ENCODE results near the gene NBAS.
"Not testable (repeated sequence)": the region's sequence is repeated elsewhere in the genome, so short reads cannot be mapped to it uniquely, and the experiment has no call there.

The NBAS gene

GRCh38 chr2:15456352-15456751 is 104.8 kb downstream of the NBAS start:
- FAIRE-seq: no peak

GRCh38 chr2:15450808-15451207 is 110.3 kb downstream of the NBAS start:
- FAIRE-seq: peak; percentile 65

- no peak for FAIRE-seq
Observed at GRCh38 chr2:15449556-15450236, 111.4 kb downstream of the NBAS start.

DNA sequence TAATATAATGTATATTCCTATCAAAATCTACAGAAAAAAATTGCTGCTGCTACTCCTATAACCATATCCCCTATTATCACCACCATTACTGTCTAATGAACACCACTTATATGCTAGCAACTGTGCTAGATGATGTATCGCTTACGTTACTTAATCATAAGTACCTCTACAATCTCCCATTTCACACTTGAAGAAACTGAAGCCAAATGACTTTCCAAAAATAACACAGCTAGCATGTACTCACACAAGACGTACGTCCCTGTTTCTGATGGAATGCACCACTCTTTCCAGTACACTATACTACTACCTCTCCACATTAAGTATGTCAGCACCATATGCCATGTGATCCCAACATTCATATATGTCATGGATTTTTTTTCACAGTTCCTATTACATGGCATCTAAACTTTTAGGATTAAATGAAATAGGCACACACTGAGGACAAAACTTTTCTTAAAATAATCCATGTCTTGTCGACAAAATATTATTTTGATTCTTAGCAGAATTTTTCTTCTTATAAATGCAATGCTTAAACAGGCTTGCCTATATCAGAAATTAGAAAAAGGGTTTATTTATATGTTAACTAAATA is 112.8 kb downstream of the NBAS start:
- FAIRE-seq: no peak

DNA sequence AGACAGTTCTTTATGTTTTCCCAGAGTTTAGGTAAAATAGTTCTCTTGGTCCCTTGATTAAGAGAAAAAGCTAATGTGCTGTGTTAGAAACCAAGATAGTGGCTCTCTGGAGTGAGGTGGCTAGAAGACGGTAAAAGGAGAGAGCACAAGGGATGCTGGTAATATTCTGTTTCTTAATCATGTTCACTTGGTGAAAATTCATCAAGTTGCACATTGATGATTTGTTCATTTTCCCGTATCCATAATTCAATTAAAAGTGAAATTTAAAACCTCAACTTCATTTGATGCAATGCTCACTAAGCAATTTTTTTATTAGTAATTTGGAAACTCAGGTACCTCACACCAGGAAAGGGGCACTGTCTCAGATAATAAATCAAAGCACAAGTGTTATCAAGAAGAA is 113.8 kb downstream of the NBAS start:
- no peak for FAIRE-seq

- no peak for FAIRE-seq
Observed at GRCh38 chr2:15446961-15447360, 114.2 kb downstream of the NBAS start.

GRCh38 chr2:15445891-15446562 is 115.1 kb downstream of the NBAS start:
- no peak for FAIRE-seq

DNA sequence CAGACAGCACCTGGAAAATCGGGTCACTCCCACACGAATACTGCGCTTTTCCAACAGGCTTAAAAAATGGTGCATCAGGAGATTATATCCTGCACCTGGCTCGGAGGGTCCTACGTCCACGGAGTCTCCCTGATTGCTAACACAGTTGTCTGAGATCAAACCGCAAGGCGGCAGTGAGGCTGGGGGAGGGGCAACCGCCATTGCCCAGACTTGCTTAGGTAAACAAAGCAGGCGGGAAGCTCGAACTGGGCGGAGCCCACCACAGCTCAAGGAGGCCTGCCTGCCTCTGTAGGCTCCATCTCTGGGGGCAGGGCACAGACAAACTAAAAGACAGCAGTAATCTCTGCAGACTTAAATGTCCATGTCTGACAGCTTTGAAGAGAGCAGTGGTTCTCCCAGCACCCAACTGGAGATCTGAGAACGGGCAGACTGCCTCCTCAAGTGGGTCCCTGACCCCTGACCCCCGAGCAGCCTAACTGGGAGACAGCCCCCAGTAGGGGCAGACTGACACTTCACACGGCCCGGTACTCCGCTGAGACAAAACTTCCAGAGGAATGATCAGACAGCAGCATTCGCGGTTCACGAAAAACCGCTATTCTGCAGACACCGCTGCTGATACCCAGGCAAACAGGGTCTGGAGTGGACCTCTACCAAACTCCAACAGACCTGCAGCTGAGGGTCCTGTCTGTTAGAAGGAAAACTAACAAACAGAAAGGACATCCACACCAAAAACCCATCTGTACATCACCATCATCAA is 121.2 kb downstream of the NBAS start:
- FAIRE-seq: not testable (repeated sequence)

DNA sequence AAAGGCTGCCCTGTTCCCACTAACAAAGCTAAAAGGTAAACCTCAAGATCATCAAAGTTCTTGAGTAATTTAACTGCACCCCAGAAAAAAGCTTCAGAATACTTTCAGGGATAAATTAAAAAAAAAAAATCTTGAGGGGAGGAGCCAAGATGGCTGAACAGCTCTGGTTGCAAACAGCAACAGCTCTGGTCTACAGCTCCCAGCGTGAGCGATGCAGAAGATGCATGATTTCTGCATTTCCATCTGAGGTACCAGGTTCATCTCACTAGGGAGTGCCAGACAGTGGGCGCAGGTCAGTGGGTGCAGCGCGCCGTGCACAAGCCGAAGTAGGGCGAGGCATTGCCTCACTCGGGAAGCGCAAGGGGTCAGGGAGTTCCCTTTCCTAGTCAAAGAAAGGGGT is 121.8 kb downstream of the NBAS start:
- not testable (repeated sequence) for FAIRE-seq

DNA sequence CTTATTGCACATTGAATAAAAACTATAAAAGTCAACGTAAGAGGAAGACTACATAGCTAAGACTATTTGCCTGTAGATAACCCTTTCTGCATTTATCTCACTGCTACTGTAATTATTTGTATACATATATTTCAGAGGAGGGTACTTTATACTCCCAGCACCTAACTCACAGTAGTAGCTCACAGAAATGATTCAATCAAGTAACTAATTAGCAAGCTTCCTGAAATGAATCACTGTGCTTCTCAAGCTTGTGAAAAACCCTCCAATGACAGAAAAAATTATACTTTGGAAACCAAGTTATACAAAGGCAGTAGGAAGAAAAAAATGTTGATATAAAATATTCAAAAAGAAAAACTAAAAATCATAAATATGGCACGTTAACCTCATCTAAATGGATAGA is 124.9 kb downstream of the NBAS start:
- FAIRE-seq: no peak

- no peak for FAIRE-seq
Observed at GRCh38 chr2:15435474-15435873, 125.7 kb downstream of the NBAS start.

DNA sequence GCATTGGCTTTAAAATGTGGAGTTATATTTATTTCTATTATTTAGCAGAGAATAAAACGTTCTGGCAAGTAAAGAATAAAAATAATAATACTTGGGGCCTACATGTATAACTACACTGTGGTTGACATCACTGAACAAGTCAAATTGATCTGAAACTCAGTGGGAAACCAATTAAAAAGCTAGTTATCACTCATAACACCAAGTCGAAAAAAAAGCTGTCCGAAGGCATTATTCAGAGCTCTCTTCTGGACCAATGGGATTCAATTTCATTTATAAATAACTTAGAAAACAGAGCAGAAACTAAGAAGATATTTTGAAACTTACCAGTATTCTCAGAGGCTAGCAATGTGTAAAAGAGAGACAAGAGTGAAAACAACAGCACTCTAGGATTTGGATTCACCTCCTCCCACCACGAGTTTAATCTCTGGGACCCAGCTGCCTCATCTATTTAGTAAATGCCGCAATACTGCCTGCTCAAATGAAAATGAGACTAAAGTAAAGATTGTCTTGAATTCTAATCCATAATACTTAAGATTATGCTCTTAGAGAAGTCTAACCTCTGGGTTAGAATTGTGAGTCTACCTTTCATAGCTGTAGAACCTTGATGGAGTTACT is 128.4 kb downstream of the NBAS start:
- no peak for FAIRE-seq

DNA sequence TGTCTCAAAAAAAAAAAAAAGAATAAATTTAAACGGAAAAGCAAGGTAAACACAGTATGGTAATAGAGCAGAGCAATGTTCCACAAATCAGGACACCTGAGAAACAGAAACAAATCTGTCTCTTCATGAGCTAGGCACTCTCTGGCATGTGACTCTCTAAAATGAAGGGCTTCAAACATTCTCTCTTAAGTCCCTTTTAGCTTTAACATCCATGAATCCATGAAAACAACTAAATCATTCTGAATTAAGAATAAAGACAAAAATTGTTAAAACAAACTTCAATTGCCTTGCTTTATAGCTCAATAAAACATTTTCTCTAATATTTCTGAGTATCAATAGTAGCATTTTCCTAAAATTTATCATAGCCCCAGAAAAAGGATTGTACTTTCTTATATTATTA is 132.1 kb downstream of the NBAS start:
- FAIRE-seq: no peak

GRCh38 chr2:15427987-15428386 is 133.1 kb downstream of the NBAS start:
- FAIRE-seq: no peak

DNA sequence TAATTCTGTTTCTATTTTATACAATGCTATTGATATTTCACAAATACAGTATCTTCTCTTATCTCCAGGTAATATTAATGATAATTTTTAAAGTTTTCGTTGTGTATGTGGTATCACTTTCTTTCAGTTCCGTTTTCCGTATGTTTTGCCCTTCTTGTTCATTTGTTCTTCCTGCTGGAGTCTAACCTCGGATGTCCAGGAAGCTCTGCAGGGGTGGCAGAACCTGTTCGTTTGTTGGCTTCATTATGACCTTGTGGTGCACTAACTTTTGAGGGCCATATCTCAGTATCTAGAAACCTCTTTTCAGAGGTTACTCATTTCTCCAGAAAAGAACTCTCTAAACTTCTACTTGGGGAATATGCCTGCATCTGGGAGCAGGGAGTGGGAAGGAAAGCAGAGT is 134.5 kb downstream of the NBAS start:
- no peak for FAIRE-seq

DNA sequence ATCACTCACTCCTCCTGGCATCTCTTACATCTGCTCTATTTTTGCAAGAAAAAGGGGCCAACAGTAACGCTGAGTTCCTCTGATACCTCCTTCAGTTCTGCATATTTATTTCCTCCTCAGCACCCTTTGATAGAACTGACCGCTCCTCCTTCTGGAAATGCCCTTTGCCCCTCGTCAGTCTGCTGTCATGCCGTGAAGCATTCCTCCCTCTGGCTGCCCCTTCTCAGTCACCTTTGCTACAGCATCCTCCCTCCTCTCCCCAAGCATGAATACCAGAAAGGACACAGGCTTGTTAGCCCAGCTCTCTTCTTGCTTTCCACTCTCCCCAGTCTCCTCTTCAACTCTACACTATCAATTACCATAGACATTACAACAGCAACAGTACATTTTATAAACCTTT is 135.4 kb downstream of the NBAS start:
- no peak for FAIRE-seq

DNA sequence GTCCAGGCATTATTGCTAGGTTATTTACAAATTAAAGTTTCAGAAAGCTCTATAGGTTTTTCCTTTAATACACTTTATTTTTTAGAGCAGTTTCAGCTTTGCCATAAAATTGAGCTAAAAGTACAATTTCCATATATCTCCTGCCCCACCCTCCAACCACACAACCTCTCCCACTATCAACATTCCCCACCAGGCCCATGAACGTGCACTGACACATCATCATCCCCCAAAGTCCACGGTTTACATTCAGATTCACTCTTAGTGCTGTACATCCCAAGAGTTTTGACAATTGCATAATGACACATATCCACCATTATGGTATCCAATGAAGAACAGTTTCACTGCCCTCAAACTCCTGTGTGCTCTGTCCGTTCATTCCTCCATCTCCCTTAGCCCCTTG is 139.4 kb downstream of the NBAS start:
- FAIRE-seq: no peak

DNA sequence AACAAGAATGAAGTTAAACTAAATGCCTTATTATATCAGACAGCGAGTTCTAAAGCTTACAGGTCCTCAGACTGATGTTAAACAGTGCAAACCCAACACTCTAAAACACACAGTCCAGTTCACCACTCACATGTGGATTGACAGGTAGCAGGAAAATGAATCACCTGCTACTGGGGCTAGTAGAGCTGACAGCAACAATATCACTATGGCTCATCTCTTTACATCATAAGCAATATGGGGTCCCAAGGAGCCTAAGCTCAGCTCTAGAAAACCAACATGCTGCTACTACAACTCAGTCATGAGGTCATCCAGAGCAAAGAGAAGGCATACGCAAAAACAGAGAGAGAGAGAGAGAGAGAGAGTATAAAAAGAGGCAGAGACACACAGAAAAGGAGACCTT is 145.4 kb downstream of the NBAS start:
- FAIRE-seq: no peak

GRCh38 chr2:15412779-15413178 is 148.4 kb downstream of the NBAS start:
- FAIRE-seq: no peak

- no peak for FAIRE-seq
Observed at GRCh38 chr2:15412309-15412708, 148.8 kb downstream of the NBAS start.

- no peak for FAIRE-seq
Observed at GRCh38 chr2:15410884-15411283, 150.2 kb downstream of the NBAS start.

DNA sequence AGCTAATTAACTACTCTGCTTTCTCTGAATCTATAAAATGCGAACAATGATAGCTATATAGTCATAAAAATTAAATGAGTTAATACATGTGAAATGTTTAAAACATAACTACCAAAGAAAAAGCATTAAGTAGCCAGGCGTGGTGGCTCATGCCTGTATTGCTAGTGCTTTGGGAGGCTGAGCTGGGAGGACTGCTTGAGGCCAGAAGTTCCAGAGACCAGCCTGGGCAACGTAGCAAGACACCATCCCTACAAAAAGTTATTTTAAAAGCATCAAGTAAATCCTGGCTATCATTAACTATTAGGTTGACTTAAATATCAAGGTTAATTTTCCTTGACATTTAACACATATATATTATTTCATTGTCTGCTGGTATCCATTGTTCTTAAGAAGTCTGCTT is 152.4 kb downstream of the NBAS start:
- FAIRE-seq: no peak

DNA sequence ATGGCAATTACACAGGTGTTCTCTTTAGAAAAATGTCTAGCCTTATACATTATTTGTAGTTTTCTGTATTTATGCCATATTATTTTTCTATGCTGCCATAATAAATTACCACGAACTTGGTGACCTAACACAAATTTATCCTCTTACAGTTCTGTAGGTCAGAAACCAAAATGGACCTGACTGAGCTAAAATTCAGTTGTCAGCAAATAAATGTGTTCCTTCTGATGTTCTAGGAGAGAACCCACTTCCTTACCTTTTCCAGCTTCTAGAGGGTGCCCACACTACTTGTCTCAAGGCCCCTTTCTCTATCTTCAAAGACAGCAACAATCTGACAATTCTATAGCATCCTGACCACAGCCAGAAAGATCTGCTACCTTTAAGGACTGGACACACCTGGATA is 153.5 kb downstream of the NBAS start:
- FAIRE-seq: no peak

Measured in islet of Langerhans (tissue), 1 donor.